ENCODE results near the gene TOR1A.
A peak's percentile ranks its signal among the peaks of the same experiment; 100 is the strongest.

The TOR1A gene

DNA sequence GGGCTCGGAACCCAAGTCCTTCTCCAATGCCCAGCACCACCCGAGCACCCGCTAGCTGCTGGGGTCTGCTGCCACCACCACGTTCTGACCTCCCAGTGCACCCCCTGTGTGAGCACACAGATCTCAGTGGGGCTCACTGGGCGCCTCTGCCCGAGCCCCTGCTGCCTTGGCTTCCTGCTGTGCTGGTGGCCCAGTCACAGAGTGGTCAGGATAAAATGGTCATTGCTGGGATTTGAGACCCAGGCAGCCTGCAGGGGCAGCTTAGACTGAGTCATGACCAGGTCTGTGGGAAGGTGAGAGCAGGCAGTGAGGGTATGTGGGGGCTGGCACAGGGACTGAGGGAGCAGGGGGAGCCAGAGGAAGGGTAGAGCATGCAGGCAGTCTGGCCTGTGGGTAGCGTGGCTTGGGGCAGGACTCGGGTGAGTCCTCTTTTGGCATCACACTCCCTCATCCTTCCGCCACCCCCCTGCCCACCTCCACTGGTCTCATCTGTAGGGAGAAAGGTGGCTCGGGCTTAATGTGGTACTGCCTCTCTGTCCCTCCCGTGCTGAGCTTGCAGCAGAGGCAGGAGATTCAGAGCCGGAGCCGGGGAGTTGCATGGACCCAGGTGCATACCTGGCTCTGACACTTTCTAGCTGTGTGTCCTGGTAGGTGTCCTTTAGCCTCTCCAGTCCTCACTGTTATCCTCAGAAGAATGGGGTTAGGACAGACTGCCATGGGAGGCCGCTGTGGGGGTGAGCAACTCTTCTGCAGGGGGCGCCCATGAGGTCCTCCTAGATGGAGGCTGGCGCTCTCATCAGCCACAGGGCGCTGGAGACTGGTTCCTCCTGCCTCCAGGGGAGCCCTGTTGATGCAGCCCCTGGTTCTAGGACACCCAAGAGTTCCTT is 43.4 kb upstream of the TOR1A start:
- H3K4me3 ChIP-seq (ENCODE audit: control insufficient read depth in 1 of 7, extremely low read depth in 1 of 7, insufficient read depth in 4 of 7, low read depth in 2 of 7, low read length in 6 of 7): no peak overlapping the region
- 90% methylated on average over 13 of the region's 17 CpGs for WGBS (ENCODE audit: insufficient coverage)
- DNase-seq: no peak
- ChIA-PET CTCF (interaction anchor here (0.9 to 2.5 kb wide), 5 partner anchors 8 to 25 kb away, joined by 3 to 9 read pairs (median 3); no protein-coding TSS in a partner anchor), POLR2A (no interaction called here)
- H3K36me3 ChIP-seq (ENCODE audit: control insufficient read depth in 4 of 4, insufficient read depth in 4 of 4, low read length in 3 of 4): peaks cover 5 to 64% (median 37%) of the 10 kb centered on the region in 4 experiments
- peak overlapping the region in 1 of 2 experiments; percentile 50 for H3K27ac ChIP-seq (ENCODE audit: insufficient read depth in 1 of 2, low read depth in 1 of 2, low read length in 2 of 2, poor library complexity in 1 of 2, severe bottlenecking in 2 of 2)
- H3K27me3 ChIP-seq (replicated peaks in 2 of 5; ENCODE audit: control insufficient read depth in 4 of 5, insufficient read depth in 5 of 5, low read length in 4 of 5): no peaks in the 10 kb centered on the region
- peaks cover 7 to 54% (median 34%) of the 10 kb centered on the region in 4 experiments for H3K4me1 ChIP-seq (ENCODE audit: control extremely low read depth in 1 of 4, control insufficient read depth in 4 of 4, insufficient read depth in 4 of 4, low read length in 3 of 4)
- no peaks in the 10 kb centered on the region for H3K9me3 ChIP-seq (ENCODE audit: control extremely low read depth in 1 of 5, control insufficient read depth in 4 of 5, insufficient read depth in 2 of 5, low read depth in 1 of 5, low read length in 4 of 5)

DNA sequence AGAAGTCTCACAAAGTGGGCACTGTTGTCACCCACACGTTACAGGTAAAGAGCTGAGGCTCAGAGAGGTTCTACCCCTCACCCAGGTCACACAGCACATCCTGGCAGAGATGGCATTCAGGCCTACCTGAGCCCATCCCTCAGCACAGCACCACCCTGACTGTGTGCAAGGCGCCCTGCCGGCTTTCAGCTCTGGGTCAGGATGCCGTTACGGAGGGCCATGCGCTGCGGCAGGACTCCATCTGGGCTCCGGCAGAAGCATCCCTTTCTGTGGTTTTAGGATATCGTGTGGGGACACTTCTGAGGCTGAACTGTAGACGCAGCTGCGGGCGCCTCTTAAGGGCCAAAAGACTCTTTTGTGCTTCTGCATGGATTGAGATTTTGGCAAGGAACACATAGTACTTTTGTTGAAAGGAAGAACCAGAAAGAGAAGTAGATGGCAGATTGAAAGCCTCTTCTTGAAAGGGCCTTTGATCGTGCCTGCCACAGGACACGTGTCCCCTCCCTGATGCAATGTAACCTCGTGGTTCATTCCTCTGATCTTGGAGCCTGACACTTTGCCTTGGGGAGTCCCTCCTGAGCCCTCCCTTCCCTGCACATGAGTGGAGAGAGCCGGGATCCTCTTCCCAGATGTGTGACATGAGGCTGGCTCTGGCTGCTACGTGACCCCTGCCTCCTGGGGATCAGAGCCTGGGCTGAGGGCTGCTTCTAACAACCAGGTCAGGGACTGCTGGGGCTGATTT is 42.6 kb upstream of the TOR1A start:
- Histone ChIP-seq H3K4me1 (ENCODE audit: control extremely low read depth in 1 of 4, control insufficient read depth in 4 of 4, insufficient read depth in 4 of 4, low read length in 3 of 4) (peaks cover 10 to 62% (median 42%) of the 10 kb centered on the region in 4 experiments), H3K27ac (ENCODE audit: insufficient read depth in 1 of 2, low read depth in 1 of 2, low read length in 2 of 2, poor library complexity in 1 of 2, severe bottlenecking in 2 of 2) (peak overlapping the region; percentile 22 to 50), H3K36me3 (ENCODE audit: control insufficient read depth in 4 of 4, insufficient read depth in 4 of 4, low read length in 3 of 4) (peaks cover 5 to 67% (median 41%) of the 10 kb centered on the region in 4 experiments), H3K27me3 (replicated peaks in 2 of 5; ENCODE audit: control insufficient read depth in 4 of 5, insufficient read depth in 5 of 5, low read length in 4 of 5) (no peaks in the 10 kb centered on the region), H3K4me3 (ENCODE audit: control insufficient read depth in 1 of 7, extremely low read depth in 1 of 7, insufficient read depth in 4 of 7, low read depth in 2 of 7, low read length in 6 of 7) (no peak overlapping the region), H3K9me3 (ENCODE audit: control extremely low read depth in 1 of 5, control insufficient read depth in 4 of 5, insufficient read depth in 2 of 5, low read depth in 1 of 5, low read length in 4 of 5) (no peaks in the 10 kb centered on the region)
- ChIA-PET CTCF (interaction anchor here (0.9 to 3.6 kb wide), 4 partner anchors 9 to 73 kb away, joined by 3 to 20 read pairs (median 6); no protein-coding TSS in a partner anchor), POLR2A (no interaction called here)
- peak in 2 of 3 donors; percentile 72 to 74 for DNase-seq
- 67% methylated on average over 17 of the region's 17 CpGs for WGBS (ENCODE audit: insufficient coverage)

DNA sequence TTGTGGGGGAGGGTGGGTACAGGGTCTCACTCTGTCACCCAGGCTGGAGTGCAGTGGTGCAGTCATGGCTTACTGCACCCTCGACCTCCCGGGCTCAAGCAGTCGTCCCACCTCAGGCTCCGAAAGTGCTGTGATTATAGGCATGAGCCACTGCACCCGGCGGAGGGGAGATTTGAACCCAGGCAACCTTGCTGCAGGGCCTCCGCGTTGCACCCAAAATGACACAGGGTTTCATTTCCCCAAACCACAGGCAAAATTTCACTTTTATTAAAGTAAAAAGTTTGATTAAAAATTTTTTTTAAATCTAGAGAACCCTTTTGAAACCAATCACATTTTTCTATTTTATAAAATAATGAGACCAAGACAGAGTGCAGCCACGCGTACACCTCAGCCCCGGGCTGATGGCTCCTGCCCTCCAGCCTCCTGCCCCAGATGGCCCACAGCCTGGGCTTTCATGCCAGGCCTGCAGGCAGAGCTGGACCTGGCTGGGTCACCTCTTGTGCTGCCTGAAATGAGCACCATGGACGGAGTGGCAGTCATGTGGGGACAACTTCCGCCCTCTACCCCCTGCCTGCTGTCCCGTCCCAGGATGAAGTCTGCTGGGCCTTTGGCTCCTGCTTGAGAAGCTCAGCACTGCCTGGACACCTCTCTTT is 41.9 kb upstream of the TOR1A start:
- DNase-seq: no peak
- no peak overlapping the region for H3K4me3 ChIP-seq (ENCODE audit: control insufficient read depth in 1 of 7, extremely low read depth in 1 of 7, insufficient read depth in 4 of 7, low read depth in 2 of 7, low read length in 6 of 7)
- H3K4me1 ChIP-seq (ENCODE audit: control extremely low read depth in 1 of 4, control insufficient read depth in 4 of 4, insufficient read depth in 4 of 4, low read length in 3 of 4): peaks cover 11 to 69% (median 49%) of the 10 kb centered on the region in 4 experiments
- no peak overlapping the region for H3K27ac ChIP-seq (ENCODE audit: insufficient read depth in 1 of 2, low read depth in 1 of 2, low read length in 2 of 2, poor library complexity in 1 of 2, severe bottlenecking in 2 of 2)
- H3K9me3 ChIP-seq (ENCODE audit: control extremely low read depth in 1 of 5, control insufficient read depth in 4 of 5, insufficient read depth in 2 of 5, low read depth in 1 of 5, low read length in 4 of 5): no peaks in the 10 kb centered on the region
- CTCF ChIA-PET: interaction anchor here (0.9 to 3.6 kb wide), 8 partner anchors 8 to 72 kb away, joined by 3 to 20 read pairs (median 5); no protein-coding TSS in a partner anchor
- 78% methylated on average over 9 of the region's 14 CpGs for WGBS (ENCODE audit: insufficient coverage)
- H3K36me3 ChIP-seq (ENCODE audit: control insufficient read depth in 4 of 4, insufficient read depth in 4 of 4, low read length in 3 of 4): peaks cover 5 to 65% (median 40%) of the 10 kb centered on the region in 4 experiments
- POLR2A ChIA-PET: no interaction called here
- H3K27me3 ChIP-seq (replicated peaks in 2 of 5; ENCODE audit: control insufficient read depth in 4 of 5, insufficient read depth in 5 of 5, low read length in 4 of 5): no peaks in the 10 kb centered on the region

DNA sequence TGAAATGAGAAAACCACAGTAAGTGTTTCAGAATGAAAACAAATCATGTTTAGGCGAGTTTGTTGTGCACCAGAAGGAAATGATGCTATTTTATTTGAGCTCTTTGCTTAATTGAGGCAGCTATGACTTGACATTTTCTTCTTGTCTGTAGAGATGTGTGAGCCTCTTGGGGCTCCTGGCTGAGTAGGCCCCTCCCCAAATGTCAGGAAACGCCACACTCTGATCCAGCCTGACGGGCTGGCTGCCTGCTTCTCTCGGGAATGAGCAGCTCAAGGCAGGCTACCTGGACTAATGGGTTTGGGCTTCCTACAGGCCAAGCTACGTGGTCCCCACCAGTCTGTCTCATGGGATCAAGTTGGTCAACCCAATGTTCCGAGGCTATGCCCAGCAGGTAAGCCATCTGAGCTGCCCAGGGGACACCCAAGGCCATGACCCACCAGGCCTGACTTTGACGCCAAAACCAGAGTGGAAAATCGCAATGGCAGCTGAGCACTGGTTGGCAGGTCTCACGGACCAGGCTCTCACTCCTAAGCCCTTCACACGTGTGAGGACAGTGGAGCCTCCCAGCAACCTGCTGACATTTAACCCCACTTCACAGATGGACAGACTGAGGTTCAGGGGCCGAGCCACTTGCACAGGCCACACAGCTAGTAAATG is 41.2 kb upstream of the TOR1A start:
- Histone ChIP-seq H3K36me3 (ENCODE audit: control insufficient read depth in 4 of 4, insufficient read depth in 4 of 4, low read length in 3 of 4) (peaks cover 5 to 63% (median 38%) of the 10 kb centered on the region in 4 experiments), H3K27me3 (replicated peaks in 2 of 5; ENCODE audit: control insufficient read depth in 4 of 5, insufficient read depth in 5 of 5, low read length in 4 of 5) (no peaks in the 10 kb centered on the region), H3K4me3 (ENCODE audit: control insufficient read depth in 1 of 7, extremely low read depth in 1 of 7, insufficient read depth in 4 of 7, low read depth in 2 of 7, low read length in 6 of 7) (peak overlapping the region in 1 of 7 experiments; percentile 23), H3K4me1 (ENCODE audit: control extremely low read depth in 1 of 4, control insufficient read depth in 4 of 4, insufficient read depth in 4 of 4, low read length in 3 of 4) (peaks cover 11 to 76% (median 55%) of the 10 kb centered on the region in 4 experiments), H3K27ac (ENCODE audit: insufficient read depth in 1 of 2, low read depth in 1 of 2, low read length in 2 of 2, poor library complexity in 1 of 2, severe bottlenecking in 2 of 2) (peak overlapping the region; percentile 1 to 65), H3K9me3 (ENCODE audit: control extremely low read depth in 1 of 5, control insufficient read depth in 4 of 5, insufficient read depth in 2 of 5, low read depth in 1 of 5, low read length in 4 of 5) (no peaks in the 10 kb centered on the region)
- POLR2A ChIA-PET: interaction anchor here (0.6 kb wide), 1 partner anchor 77 kb away, joined by 3 read pairs; no protein-coding TSS in a partner anchor
- DNase-seq: peak in 2 of 3 donors; percentile 71 to 81
- 45% methylated on average over 9 of the region's 11 CpGs for WGBS (ENCODE audit: insufficient coverage)
- CTCF ChIA-PET: interaction anchor here (1.1 to 3.6 kb wide), 5 partner anchors 9 to 21 kb away, joined by 4 to 20 read pairs (median 5); no protein-coding TSS in a partner anchor

DNA sequence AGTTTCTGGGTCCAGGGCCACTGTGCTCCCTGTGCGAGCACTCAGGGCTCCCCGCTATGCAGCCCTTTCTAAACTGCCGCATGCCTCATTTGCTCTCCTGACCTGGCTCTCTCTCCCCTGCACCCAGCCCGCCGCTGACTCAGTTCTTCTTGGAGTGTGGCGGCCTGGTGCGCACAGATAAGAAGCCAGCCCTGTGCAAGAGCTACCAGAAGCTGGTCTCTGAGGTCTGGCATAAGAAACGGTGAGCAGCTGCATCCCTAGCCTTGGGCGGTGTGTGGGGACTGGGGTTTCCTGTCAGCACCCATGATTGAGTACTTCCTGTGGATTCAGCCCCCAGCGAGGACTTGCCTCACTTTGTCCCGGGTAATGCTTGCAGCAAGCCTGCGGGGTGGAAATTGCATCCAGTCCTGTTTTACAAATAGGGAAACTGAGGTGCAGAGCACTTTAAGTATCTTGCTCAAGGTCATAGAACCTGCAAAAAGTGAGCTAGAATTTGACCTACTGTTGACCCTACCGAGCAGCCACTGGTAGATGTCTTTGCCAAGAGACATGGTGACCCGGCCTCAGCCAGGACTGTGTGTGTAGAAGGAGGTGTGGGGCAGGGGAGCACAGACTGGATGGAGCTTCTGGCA is 39.2 kb upstream of the TOR1A start:
- 0% methylated on average over 7 of the region's 14 CpGs for WGBS (ENCODE audit: insufficient coverage)
- Histone ChIP-seq H3K4me3 (ENCODE audit: control insufficient read depth in 1 of 7, extremely low read depth in 1 of 7, insufficient read depth in 4 of 7, low read depth in 2 of 7, low read length in 6 of 7) (peak overlapping the region in 3 of 7 experiments; percentile 26 to 62 (median 38)), H3K27me3 (replicated peaks in 2 of 5; ENCODE audit: control insufficient read depth in 4 of 5, insufficient read depth in 5 of 5, low read length in 4 of 5) (no peaks in the 10 kb centered on the region), H3K4me1 (ENCODE audit: control extremely low read depth in 1 of 4, control insufficient read depth in 4 of 4, insufficient read depth in 4 of 4, low read length in 3 of 4) (peaks cover 11 to 71% (median 49%) of the 10 kb centered on the region in 4 experiments), H3K36me3 (ENCODE audit: control insufficient read depth in 4 of 4, insufficient read depth in 4 of 4, low read length in 3 of 4) (peaks cover 11 to 54% (median 33%) of the 10 kb centered on the region in 4 experiments), H3K27ac (ENCODE audit: insufficient read depth in 1 of 2, low read depth in 1 of 2, low read length in 2 of 2, poor library complexity in 1 of 2, severe bottlenecking in 2 of 2) (peak overlapping the region in 1 of 2 experiments; percentile 71), H3K9me3 (ENCODE audit: control extremely low read depth in 1 of 5, control insufficient read depth in 4 of 5, insufficient read depth in 2 of 5, low read depth in 1 of 5, low read length in 4 of 5) (no peaks in the 10 kb centered on the region)
- ChIA-PET POLR2A (interaction anchor here (0.7 to 2.6 kb wide), 7 partner anchors 14 to 181 kb away, joined by 3 to 16 read pairs (median 6); partner anchors contain the start of genes C9orf78 and USP20), CTCF (interaction anchor here (0.8 to 3.6 kb wide), 10 partner anchors 12 to 245 kb away, joined by 3 to 20 read pairs (median 4); no protein-coding TSS in a partner anchor)
- DNase-seq: peak; percentile 98 to 100 (median 100)
